ENCODE results near the gene CTNND2.

Gene CTNND2

DNA sequence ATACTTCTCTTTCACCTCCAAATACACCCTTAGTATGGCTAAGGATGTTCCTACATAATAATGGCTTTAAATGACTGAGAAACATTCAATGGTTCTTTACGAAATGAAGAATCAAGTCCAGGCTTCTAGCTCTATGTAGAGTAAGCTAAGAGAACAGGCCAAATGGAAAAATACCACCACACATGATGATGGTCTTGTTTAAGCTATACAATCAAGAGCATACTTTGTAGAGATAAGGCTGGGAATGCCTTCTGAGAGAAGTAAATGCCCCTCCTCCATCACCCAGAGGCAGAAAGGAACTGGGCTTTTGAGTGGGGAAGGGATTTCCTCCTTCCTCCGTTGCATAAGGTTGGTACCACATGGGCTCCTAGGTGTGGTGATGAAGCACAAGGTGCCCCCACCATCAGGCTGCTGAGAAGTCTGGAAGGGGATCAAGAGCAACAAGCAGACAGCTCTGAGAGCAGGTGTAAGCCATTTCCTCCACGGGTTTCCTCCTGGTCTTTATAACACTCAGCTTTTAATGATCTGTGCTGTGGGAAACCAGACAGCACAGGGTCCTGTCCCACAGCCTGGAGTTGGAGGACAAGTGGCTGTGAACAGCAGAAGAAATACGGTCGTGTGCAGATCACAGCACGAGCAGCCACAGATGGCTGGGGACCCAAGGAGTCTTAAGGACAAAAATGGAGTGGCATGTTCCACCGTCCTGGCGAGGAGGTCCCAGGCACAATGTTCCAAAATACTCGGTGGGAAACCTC is 396.9 kb downstream of the CTNND2 start:
- Histone ChIP-seq H3K27me3 (ENCODE audit: control insufficient read depth in 1 of 2, insufficient read depth in 1 of 2, low read length in 2 of 2) (no peaks in the 10 kb centered on the region), H3K9ac (ENCODE audit: low read length) (no peak overlapping the region), H3K27ac (ENCODE audit: low read length, poor library complexity, severe bottlenecking) (no peak overlapping the region), H4K91ac (ENCODE audit: low read length) (no peak overlapping the region), H2BK120ac (ENCODE audit: low read depth, low read length) (no peak overlapping the region), H2BK5ac (ENCODE audit: low read depth, low read length, poor library complexity, severe bottlenecking) (no peak overlapping the region), H3K14ac (ENCODE audit: low read length in 2 of 2) (no peak overlapping the region), H2AK5ac (ENCODE audit: low read length, severe bottlenecking) (no peak overlapping the region), H3K9me3 (ENCODE audit: control insufficient read depth, low read length) (no peaks in the 10 kb centered on the region), H3K4me1 (ENCODE audit: control insufficient read depth, insufficient read depth, low read depth, low read length) (no peaks in the 10 kb centered on the region), H3K4me2 (ENCODE audit: low read length, poor library complexity, severe bottlenecking) (no peak overlapping the region), H3K18ac (ENCODE audit: low read depth in 1 of 2, low read length in 2 of 2) (no peak overlapping the region), H4K8ac (ENCODE audit: low read length) (no peak overlapping the region), H2AFZ (ENCODE audit: low read depth, low read length) (no peak overlapping the region), H2BK15ac (ENCODE audit: low read depth, poor library complexity, severe bottlenecking) (no peak overlapping the region), H3K4ac (ENCODE audit: low read depth in 1 of 2, low read length in 2 of 2) (no peak overlapping the region), H2BK12ac (ENCODE audit: low read length in 2 of 2) (no peak overlapping the region), H3K36me3 (ENCODE audit: control insufficient read depth in 1 of 2, insufficient read depth in 2 of 2, low read depth in 1 of 2, low read length in 2 of 2) (no peaks in the 10 kb centered on the region), H3K4me3 (ENCODE audit: insufficient read depth in 1 of 2, low read depth in 1 of 2, low read length in 2 of 2) (no peak overlapping the region), H3K23ac (ENCODE audit: low read length in 2 of 2) (no peak overlapping the region), H3K79me1 (replicated peaks; ENCODE audit: low read length, poor library complexity, severe bottlenecking) (no peaks in the 10 kb centered on the region)
- DNase-seq, result no peak
- WGBS, result 65% methylated on average over 8 of the region's 9 CpGs

DNA sequence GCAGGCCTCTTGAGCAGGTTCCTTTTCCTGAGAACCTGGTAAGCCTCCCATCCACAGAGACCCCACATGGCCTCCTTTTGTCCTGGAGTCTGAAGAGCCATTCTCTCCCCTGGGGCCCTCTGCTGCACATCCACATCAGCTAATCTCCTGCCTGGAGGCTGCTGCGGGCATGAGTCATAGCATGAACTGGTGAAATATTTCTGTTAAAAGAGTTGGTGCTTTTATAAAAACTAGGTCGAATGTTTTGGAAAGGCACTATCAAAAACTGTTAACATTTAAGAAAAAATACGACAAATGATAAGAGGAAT is 399.4 kb downstream of the CTNND2 start:
- Histone ChIP-seq H3K4ac (ENCODE audit: low read depth in 1 of 2, low read length in 2 of 2) (no peak overlapping the region), H4K8ac (ENCODE audit: low read length) (no peak overlapping the region), H4K91ac (ENCODE audit: low read length) (no peak overlapping the region), H3K4me2 (ENCODE audit: low read length, poor library complexity, severe bottlenecking) (no peak overlapping the region), H3K9me3 (ENCODE audit: control insufficient read depth, low read length) (no peaks in the 10 kb centered on the region), H3K36me3 (ENCODE audit: control insufficient read depth in 1 of 2, insufficient read depth in 2 of 2, low read depth in 1 of 2, low read length in 2 of 2) (no peaks in the 10 kb centered on the region), H3K18ac (ENCODE audit: low read depth in 1 of 2, low read length in 2 of 2) (no peak overlapping the region), H2BK12ac (ENCODE audit: low read length in 2 of 2) (no peak overlapping the region), H2AFZ (ENCODE audit: low read depth, low read length) (no peak overlapping the region), H3K4me3 (ENCODE audit: insufficient read depth in 1 of 2, low read depth in 1 of 2, low read length in 2 of 2) (peak overlapping the region in 1 of 2 experiments; percentile 29), H2BK120ac (ENCODE audit: low read depth, low read length) (no peak overlapping the region), H2BK15ac (ENCODE audit: low read depth, poor library complexity, severe bottlenecking) (no peak overlapping the region), H3K23ac (ENCODE audit: low read length in 2 of 2) (no peak overlapping the region), H3K79me1 (replicated peaks; ENCODE audit: low read length, poor library complexity, severe bottlenecking) (no peaks in the 10 kb centered on the region), H3K4me1 (ENCODE audit: control insufficient read depth, insufficient read depth, low read depth, low read length) (no peaks in the 10 kb centered on the region), H3K27me3 (ENCODE audit: control insufficient read depth in 1 of 2, insufficient read depth in 1 of 2, low read length in 2 of 2) (no peaks in the 10 kb centered on the region), H3K9ac (ENCODE audit: low read length) (peak overlapping the region; percentile 48), H3K27ac (ENCODE audit: low read length, poor library complexity, severe bottlenecking) (no peak overlapping the region), H3K14ac (ENCODE audit: low read length in 2 of 2) (no peak overlapping the region), H2BK5ac (ENCODE audit: low read depth, low read length, poor library complexity, severe bottlenecking) (no peak overlapping the region), H2AK5ac (ENCODE audit: low read length, severe bottlenecking) (no peak overlapping the region)
- peak; percentile 1 for DNase-seq
- WGBS, result no CpG with 5 or more reads among the region's 3 CpGs

DNA sequence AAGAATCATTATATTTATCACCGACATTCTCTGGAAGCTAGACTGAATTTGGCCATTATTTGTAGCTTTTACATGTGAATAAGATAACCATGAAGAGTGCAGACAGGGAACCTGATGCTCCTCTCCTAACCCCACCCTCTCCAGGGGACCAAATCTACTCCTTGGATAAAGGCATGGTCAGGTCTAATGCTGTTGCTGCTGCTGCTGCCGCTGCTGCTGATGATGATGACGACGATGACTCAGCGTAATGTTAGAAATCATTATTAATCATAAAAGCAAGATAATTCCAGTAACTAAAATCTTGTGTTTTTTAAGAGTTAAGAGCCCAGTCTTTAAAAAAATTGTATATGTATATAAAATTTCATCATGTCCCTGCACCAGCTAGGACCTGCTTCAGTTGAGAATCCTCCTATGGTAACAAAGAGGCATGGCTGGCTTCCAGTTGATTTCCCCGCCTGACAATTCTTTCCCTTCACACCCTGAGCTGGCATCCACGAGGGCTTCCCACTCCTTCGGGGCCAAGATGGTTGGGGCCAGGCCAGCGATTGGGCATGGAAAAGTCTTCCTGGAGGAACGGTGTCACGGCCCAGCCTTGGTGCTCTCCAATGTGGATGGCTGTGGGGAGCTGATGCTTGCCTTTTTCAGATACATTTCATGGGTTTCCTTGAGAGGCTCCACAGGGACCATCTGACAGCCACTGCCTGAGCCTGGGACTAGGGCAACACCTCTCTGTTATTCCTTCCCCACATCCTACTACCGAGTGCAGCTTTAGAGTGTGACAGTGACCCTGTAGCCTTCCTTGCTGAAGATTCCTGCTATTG is 400.0 kb downstream of the CTNND2 start:
- Histone ChIP-seq H3K27me3 (ENCODE audit: control insufficient read depth in 1 of 2, insufficient read depth in 1 of 2, low read length in 2 of 2) (no peaks in the 10 kb centered on the region), H3K36me3 (ENCODE audit: control insufficient read depth in 1 of 2, insufficient read depth in 2 of 2, low read depth in 1 of 2, low read length in 2 of 2) (no peaks in the 10 kb centered on the region), H2BK15ac (ENCODE audit: low read depth, poor library complexity, severe bottlenecking) (no peak overlapping the region), H4K8ac (ENCODE audit: low read length) (no peak overlapping the region), H3K79me1 (replicated peaks; ENCODE audit: low read length, poor library complexity, severe bottlenecking) (no peaks in the 10 kb centered on the region), H3K27ac (ENCODE audit: low read length, poor library complexity, severe bottlenecking) (no peak overlapping the region), H2AFZ (ENCODE audit: low read depth, low read length) (no peak overlapping the region), H3K9me3 (ENCODE audit: control insufficient read depth, low read length) (no peaks in the 10 kb centered on the region), H3K14ac (ENCODE audit: low read length in 2 of 2) (no peak overlapping the region), H3K4ac (ENCODE audit: low read depth in 1 of 2, low read length in 2 of 2) (no peak overlapping the region), H3K9ac (ENCODE audit: low read length) (no peak overlapping the region), H2BK120ac (ENCODE audit: low read depth, low read length) (no peak overlapping the region), H3K4me3 (ENCODE audit: insufficient read depth in 1 of 2, low read depth in 1 of 2, low read length in 2 of 2) (no peak overlapping the region), H3K4me1 (ENCODE audit: control insufficient read depth, insufficient read depth, low read depth, low read length) (no peaks in the 10 kb centered on the region), H3K4me2 (ENCODE audit: low read length, poor library complexity, severe bottlenecking) (no peak overlapping the region), H3K18ac (ENCODE audit: low read depth in 1 of 2, low read length in 2 of 2) (no peak overlapping the region), H2BK12ac (ENCODE audit: low read length in 2 of 2) (no peak overlapping the region), H2AK5ac (ENCODE audit: low read length, severe bottlenecking) (no peak overlapping the region), H2BK5ac (ENCODE audit: low read depth, low read length, poor library complexity, severe bottlenecking) (no peak overlapping the region), H4K91ac (ENCODE audit: low read length) (no peak overlapping the region), H3K23ac (ENCODE audit: low read length in 2 of 2) (no peak overlapping the region)
- 82% methylated on average over 9 of the region's 12 CpGs for WGBS
- DNase-seq, result no peak

DNA sequence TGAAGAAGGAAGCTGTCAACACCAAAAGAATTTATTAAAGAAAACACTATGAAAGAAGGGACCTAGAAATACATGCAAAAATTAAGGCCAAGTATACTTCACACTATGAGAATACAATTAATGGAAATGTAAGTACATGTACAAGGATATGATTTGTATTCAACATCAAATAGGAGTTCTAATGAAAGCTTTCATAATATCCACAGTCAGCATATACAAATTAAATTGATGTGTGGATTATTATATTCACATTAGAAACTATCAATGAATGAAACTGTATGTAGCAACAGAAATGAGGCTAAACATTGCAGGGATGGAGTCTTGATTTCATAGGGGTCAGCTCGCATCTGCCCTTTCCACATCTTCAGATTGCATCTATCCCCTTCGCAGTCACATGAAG is 401.5 kb downstream of the CTNND2 start:
- Histone ChIP-seq H2BK120ac (ENCODE audit: low read depth, low read length) (no peak overlapping the region), H3K18ac (ENCODE audit: low read depth in 1 of 2, low read length in 2 of 2) (no peak overlapping the region), H4K91ac (ENCODE audit: low read length) (no peak overlapping the region), H2BK15ac (ENCODE audit: low read depth, poor library complexity, severe bottlenecking) (no peak overlapping the region), H2BK12ac (ENCODE audit: low read length in 2 of 2) (no peak overlapping the region), H3K27ac (ENCODE audit: low read length, poor library complexity, severe bottlenecking) (no peak overlapping the region), H2BK5ac (ENCODE audit: low read depth, low read length, poor library complexity, severe bottlenecking) (no peak overlapping the region), H2AK5ac (ENCODE audit: low read length, severe bottlenecking) (no peak overlapping the region), H3K9ac (ENCODE audit: low read length) (no peak overlapping the region), H3K4me3 (ENCODE audit: insufficient read depth in 1 of 2, low read depth in 1 of 2, low read length in 2 of 2) (no peak overlapping the region), H4K8ac (ENCODE audit: low read length) (no peak overlapping the region), H3K79me1 (replicated peaks; ENCODE audit: low read length, poor library complexity, severe bottlenecking) (no peaks in the 10 kb centered on the region), H3K4ac (ENCODE audit: low read depth in 1 of 2, low read length in 2 of 2) (no peak overlapping the region), H3K36me3 (ENCODE audit: control insufficient read depth in 1 of 2, insufficient read depth in 2 of 2, low read depth in 1 of 2, low read length in 2 of 2) (no peaks in the 10 kb centered on the region), H3K14ac (ENCODE audit: low read length in 2 of 2) (no peak overlapping the region), H3K4me2 (ENCODE audit: low read length, poor library complexity, severe bottlenecking) (no peak overlapping the region), H3K27me3 (ENCODE audit: control insufficient read depth in 1 of 2, insufficient read depth in 1 of 2, low read length in 2 of 2) (no peaks in the 10 kb centered on the region), H3K4me1 (ENCODE audit: control insufficient read depth, insufficient read depth, low read depth, low read length) (no peaks in the 10 kb centered on the region), H2AFZ (ENCODE audit: low read depth, low read length) (no peak overlapping the region), H3K9me3 (ENCODE audit: control insufficient read depth, low read length) (no peaks in the 10 kb centered on the region), H3K23ac (ENCODE audit: low read length in 2 of 2) (no peak overlapping the region)
- DNase-seq, result no peak
- WGBS, result 96% methylated on average over 2 of the region's 2 CpGs
